T1000 (cell line): ENCODE measurements around the gene OBSCN.

Experiments
- DNase-seq: peaks from one replicate; lab custom pipeline; 2025; ENCODE audit warnings: mixed read lengths; lab: John Stamatoyannopoulos, UW

Gene OBSCN

DNA sequence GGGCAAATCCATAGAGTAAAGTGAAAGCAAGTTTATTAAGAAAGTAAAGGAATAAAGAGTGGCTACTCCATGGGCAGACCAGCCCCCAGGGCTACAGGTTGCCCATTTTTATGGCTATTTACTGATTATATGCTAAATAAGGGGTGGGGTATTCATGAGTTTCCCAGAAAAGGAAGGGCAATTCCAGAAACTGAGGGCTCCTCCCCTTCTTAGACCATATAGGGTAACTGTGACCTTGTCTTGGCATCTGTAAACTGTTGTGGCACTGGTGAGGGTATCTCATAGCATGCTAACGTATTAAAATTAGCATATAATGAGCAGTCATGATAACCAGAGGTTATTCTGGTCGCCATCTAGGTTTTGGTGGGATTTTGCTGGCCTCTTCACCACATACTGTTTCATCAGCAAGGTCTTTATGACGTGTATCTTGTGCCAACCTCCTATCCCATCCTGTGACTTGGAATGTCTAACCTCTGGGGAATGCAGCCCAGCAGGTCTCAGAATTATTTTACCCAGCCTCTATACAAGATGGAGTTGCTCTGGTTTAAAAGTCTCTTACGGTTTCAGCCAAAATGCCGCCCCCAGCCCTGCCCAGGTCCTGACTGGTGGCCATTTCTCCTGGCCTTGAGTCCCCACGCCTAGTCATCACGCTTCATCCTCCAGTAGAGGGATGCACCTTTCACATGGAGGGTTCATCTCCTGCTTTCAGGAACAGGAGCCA, 209.8 kb downstream of the OBSCN start:
- no peak for DNase-seq

DNA sequence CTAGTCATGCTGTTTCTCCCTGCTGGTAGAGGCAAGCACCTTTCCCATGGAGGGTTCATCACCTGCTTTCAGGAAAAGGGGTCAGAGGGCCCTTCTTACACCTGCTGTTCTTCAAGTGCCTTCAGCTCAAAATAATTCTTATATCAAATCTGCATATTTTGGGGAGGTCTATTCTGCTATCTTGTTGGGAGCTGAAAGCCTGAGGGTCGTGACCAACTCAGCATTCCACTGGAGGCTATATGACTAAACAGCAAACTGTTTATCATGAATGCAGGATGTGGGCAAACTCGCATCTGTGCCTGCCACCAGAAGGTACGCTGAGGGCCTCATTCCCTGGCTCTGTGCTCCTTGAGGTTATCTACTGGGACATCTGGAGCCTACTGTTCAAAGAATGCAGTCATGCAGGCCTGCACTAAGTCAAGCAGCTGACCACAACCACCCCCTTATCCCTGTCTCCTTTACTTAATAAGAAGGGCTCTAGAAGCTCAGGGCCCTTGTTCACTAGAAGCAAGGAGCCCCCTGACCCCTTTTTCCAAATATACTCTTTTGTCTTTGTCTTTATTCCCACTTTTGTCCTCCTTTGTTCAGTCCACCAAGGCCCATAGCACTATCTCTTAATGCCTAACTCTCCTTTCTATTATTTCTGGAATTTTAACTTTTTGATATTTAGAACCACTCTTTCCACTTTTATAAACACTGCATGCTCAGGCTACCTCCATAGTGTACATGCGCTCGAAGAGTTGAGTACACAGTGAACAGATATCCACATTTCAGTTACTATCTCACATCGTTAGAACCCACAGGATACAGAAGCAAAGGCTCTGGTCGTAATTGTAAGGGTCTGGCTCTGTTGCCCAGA, 213.4 kb downstream of the OBSCN start:
- DNase-seq, result peak; percentile 28

DNA sequence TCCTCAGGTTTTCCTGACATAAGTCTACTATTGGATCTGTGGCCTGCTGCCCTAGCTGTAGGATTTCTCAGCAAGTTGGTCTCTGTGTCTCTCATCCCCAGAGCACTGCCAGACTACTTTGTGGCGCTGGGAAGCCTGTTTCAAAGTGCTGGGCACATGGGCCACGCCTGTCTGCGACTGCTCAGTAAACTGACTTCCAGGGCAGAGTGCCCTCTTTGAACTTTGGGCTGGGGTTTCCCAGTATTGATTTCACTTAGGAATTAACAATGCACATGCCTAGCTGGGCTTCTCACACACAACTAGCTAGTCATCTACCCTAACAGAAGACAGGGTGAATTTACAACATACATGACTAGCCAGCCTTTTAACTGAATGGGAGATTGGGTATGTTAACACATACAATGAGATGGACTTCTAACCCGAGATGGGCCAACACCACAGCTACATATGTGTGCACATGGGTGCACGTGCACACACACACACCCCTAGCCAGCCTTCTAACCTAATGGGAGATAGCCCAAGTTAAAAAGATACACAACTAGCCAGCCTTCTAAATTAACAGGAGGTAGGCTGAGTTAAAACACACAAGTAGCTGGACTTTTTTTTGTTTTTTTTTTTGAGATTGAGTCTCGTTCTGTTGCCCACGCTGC, 215.7 kb downstream of the OBSCN start:
- DNase-seq, result no peak

DNA sequence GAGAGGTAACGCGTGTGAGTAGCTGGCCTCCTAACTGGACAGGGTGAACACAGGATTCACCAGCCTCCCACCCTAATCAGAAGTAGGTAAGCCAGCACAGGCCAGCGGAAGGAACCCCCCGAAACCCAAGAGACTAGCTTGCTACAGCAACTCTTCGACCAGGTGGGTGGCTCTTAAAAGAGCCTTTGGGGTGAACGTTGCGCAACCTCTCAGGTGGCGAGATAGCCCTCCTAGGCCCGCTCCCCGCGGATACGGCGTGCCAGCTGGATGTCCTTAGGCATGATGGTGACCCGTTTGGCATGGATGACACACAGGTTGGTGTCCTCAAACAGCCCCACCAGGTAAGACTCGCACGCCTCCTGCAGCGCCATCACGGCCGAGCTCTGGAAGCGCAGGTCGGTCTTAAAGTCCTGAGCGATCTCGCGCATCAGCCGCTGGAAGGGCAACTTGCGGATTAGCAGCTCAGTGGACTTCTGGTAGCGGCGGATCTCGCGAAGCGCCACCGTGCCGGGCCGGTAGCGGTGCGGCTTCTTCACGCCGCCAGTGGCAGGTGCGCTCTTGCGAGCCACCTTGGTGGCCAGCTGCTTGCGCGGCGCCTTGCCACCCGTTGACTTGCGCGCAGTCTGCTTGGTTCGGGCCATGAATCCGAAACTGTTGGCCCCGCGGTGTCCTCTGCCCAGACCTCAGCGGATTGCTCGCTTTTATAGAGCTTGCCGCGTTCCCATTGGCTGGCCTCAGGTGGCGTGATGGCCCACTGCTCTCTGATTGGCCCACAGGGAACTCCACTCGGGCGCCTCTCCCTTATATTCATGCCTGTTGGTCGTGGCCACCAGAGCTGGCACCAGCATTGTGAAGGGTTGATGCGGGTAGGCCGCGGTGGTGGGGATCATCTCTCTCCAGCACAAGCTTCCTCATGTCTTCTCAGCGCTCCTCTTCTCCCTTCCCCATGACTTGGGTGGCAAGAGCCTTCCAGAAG, 217.1 kb downstream of the OBSCN start:
- DNase-seq, result no peak

DNA sequence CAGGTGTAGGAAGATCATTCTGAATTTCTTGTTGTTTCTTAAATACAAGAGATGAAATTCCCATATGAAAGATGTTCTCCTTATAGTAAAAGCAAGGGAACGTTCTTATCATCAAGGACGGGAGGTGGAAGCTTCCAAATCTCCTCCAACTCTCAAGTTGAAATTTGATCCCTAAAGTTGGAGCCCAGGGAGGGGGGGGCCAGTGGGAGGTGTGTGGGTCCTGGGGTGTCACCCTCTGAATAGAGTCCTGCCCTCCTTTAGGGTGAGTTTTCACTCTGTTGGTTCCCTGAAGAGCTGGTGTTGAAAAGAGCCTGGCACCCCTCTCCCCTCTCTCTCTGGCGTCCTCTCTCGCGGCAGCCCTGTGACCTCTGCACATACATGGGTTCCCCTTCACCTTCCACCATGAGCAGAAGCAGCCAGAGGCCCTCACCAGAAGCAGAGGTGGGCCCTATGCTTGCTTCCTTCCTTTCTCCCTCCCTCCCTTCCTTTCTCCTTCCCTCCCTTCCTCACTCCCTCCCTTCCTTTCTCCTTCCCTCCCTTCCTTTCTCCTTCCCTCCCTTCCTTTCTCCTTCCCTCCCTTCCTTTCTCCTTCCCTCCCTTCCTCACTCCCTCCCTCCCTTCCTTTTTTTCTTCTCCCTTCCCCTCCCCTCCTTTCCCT, 218.8 kb downstream of the OBSCN start:
- DNase-seq, result no peak

DNA sequence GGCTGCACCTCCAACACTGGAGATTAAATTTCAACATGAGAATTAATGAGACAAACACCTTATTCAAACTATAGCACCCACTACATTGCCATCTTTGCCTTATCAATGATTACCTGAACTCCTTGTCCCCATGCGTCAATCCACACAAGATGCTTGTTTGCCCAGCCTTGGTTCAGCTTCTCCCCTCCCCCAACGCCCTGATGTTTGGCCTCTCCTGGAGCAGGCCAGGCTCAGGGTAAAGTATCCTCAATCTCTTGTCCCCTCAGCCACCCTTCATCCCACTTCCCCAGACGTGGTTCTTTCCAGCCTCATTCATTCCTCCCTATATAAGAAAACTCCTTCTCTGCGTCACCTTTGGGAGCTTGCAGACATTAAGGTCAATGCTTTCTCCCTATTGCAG, 220.6 kb downstream of the OBSCN start:
- DNase-seq, result no peak
